Measurements from ENCODE around the gene TBC1D19.

Gene TBC1D19

DNA sequence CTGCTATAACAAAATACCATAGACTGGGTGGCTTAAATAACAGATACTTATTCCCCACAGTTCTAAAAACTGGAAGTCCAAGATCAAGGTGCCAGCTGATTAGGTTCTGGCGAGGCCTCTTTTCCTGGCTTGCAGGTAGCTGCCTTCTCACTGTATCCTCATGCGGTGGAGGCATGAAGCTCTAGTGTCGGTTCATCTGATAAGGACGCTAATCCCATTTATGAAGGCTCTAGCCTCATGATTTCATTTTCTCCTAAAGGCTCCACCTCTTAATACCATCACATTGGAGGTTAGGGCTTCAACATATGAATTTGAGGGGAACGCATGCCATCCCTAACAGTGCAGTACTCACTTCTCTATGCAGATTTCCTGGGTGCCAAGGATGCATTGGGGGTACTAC, 218.9 kb downstream of the TBC1D19 start:
- H3K27ac ChIP-seq: no peak overlapping the region
- TF ChIP-seq CTCF (conservative IDR thresholded peaks at IDR 0.05) (no peak), ZFX (IDR thresholded peaks at IDR 0.05) (no peak)

DNA sequence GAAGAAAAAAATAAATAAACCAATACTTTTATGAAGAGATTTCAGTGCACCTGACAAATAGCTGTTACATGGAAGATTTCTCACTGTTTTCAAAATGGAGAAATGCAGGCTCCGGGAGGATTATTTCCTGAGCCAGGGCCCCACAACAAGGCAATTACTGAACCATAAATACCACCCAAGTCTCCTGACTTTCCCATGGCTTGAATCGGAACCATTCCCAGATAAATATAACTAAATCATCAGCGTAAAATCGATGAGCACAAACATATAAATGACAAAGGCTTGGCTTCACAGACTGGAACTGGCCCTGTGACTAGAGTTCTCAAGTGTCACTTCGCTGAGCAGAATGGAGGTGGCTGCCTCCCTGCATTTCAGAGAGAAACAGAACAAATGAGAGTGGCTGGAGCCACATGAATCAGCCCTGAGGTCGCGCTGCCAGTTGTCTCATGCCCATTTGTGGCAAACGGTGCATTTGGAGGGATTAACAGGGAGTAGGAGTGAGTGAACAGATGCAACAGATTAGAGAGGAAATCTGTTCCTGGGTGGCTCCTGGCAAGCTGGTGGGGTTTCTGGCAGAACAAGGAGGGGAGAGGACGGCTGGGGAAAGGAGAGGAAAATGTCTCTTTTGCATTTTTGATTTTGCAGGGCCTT, 219.5 kb downstream of the TBC1D19 start:
- no peak overlapping the region for H3K27ac ChIP-seq
- no peak for TF ChIP-seq ZFX (IDR thresholded peaks at IDR 0.05)
- TF ChIP-seq CTCF (conservative IDR thresholded peaks at IDR 0.05): no peak

- H3K27ac ChIP-seq: no peak overlapping the region
- TF ChIP-seq ZFX (IDR thresholded peaks at IDR 0.05) (no peak), CTCF (conservative IDR thresholded peaks at IDR 0.05) (no peak)
Observed at GRCh38 chr4:26804451-26804850, 220.6 kb downstream of the TBC1D19 start.

DNA sequence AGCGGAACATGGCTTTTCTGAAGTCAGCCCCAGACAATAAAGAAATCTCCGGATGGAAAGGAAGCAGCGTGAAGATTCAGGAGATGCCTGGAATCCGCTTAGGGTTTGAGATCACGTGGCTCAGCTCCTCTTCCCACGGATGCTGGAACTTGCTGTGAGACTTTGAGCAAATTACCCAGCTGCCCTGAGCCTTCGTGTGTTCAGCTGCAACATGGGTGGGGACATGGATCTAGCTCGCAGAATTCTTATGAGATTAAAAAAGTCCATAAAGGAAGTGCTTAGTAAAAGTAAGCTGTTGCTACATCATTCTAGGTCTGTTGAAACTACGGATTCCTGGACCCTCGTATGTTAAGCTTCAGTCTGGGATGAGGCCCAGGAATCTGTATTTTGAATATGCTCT, 221.0 kb downstream of the TBC1D19 start:
- TF ChIP-seq ZFX (IDR thresholded peaks at IDR 0.05) (no peak), CTCF (conservative IDR thresholded peaks at IDR 0.05) (no peak)
- H3K27ac ChIP-seq: no peak overlapping the region

Data from C4-2B (cell line).